PFSK-1 (cell line): ENCODE data around the gene TOM1L2.

ENCODE experiments used
- SIN3A ChIP-seq: IDR thresholded peaks from 2 replicates; pipeline ENCODE4 v1.6.1; 2012; ENCODE audit warnings: mild to moderate bottlenecking, low read length, moderate library complexity, borderline replicate concordance; ENCODE audit not compliant: insufficient read depth
- TAF1 ChIP-seq: IDR thresholded peaks from 2 replicates; pipeline ENCODE4 v1.6.1; 2012; ENCODE audit warnings: low read length, control low read depth, borderline replicate concordance; ENCODE audit not compliant: insufficient read depth
- TF ChIP-seq, protein P1 (sequence below), 2 experiments: IDR thresholded peaks; 2 replicates each; pipeline versions ENCODE4 v1.6.1 to v1.8.0; 2011 to 2012; ENCODE audit warnings: low read depth in 2 of 2, low read length in 2 of 2, control low read depth in 1 of 2, inconsistent platforms in 1 of 2, mild to moderate bottlenecking in 1 of 2, moderate library complexity in 1 of 2; ENCODE audit not compliant: insufficient read depth in 1 of 2

DNA sequence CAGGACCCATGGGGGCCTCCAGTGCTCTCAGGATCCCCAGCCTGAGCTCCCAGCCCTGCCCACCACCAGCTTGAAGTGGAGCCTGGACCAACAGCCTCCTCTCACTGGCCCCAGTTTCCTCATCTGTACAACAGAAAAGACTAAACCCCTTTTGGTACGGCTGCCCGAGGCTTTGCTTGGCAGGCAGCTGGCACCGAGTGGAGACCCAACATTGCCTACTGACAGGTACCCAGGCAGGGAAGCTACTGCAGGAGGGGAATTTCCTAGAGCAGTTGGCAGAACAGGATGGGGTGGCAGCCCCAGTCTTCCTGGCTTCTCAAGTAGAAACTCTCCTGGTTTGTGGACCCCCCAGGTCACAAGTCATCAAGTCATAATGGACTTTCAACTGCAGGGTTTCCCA, 149.6 kb downstream of the TOM1L2 start:
- TF ChIP-seq TAF1 (no peak), SIN3A (no peak)
- TF ChIP-seq, protein P1, sequence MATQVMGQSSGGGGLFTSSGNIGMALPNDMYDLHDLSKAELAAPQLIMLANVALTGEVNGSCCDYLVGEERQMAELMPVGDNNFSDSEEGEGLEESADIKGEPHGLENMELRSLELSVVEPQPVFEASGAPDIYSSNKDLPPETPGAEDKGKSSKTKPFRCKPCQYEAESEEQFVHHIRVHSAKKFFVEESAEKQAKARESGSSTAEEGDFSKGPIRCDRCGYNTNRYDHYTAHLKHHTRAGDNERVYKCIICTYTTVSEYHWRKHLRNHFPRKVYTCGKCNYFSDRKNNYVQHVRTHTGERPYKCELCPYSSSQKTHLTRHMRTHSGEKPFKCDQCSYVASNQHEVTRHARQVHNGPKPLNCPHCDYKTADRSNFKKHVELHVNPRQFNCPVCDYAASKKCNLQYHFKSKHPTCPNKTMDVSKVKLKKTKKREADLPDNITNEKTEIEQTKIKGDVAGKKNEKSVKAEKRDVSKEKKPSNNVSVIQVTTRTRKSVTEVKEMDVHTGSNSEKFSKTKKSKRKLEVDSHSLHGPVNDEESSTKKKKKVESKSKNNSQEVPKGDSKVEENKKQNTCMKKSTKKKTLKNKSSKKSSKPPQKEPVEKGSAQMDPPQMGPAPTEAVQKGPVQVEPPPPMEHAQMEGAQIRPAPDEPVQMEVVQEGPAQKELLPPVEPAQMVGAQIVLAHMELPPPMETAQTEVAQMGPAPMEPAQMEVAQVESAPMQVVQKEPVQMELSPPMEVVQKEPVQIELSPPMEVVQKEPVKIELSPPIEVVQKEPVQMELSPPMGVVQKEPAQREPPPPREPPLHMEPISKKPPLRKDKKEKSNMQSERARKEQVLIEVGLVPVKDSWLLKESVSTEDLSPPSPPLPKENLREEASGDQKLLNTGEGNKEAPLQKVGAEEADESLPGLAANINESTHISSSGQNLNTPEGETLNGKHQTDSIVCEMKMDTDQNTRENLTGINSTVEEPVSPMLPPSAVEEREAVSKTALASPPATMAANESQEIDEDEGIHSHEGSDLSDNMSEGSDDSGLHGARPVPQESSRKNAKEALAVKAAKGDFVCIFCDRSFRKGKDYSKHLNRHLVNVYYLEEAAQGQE (IDR thresholded peaks at IDR 0.05; ENCODE audit: insufficient read depth in 1 of 2, low read depth in 2 of 2, low read length in 2 of 2), result no peak
